Mesendoderm (in vitro differentiated cells): ENCODE measurements around the gene LRRN2.
A peak's percentile ranks its signal among the peaks of the same experiment; 100 is the strongest.

Source experiments
- DNase-seq: peaks from one replicate; pipeline ENCODE4 v3.0.0; 2013
- H2AK5ac ChIP-seq: 2 replicates; pipeline ENCODE4 v1.6.1; 2013; ENCODE audit warnings: low read length, inconsistent platforms
- H2BK120ac ChIP-seq: 2 replicates; pipeline ENCODE4 v1.6.1; 2013; ENCODE audit warnings: low read depth, mild to moderate bottlenecking, low read length, moderate library complexity, mixed read lengths
- H2BK15ac ChIP-seq: replicated peaks from 2 replicates; pipeline ENCODE4 v1.6.1; 2013; ENCODE audit warnings: low read depth, mild to moderate bottlenecking, moderate library complexity
- H2BK5ac ChIP-seq: 2 replicates; pipeline ENCODE4 v1.6.1; 2013; ENCODE audit warnings: low read length, inconsistent platforms
- H3K18ac ChIP-seq: 2 replicates; pipeline ENCODE4 v1.6.1; 2013; ENCODE audit warnings: mild to moderate bottlenecking, low read length, mixed read lengths
- H3K23ac ChIP-seq: one replicate; pipeline ENCODE4 v1.6.1; 2013; ENCODE audit warnings: low read length
- H3K27ac ChIP-seq: 2 replicates; pipeline ENCODE4 v1.5.1; 2013; ENCODE audit warnings: low read depth, mild to moderate bottlenecking, inconsistent platforms, low read length, moderate library complexity
- H3K27me3 ChIP-seq: 2 replicates; pipeline ENCODE4 v1.6.1; 2013; ENCODE audit warnings: low read length, control low read depth, mild to moderate bottlenecking, inconsistent platforms; ENCODE audit not compliant: insufficient read depth, poor library complexity
- H3K36me3 ChIP-seq: 2 replicates; pipeline ENCODE4 v1.6.1; 2013; ENCODE audit warnings: low read length, inconsistent platforms; ENCODE audit not compliant: control insufficient read depth, insufficient read depth
- H3K4ac ChIP-seq: one replicate; pipeline ENCODE4 v1.6.1; 2013; ENCODE audit warnings: low read depth, mild to moderate bottlenecking, low read length, moderate library complexity
- H3K4me1 ChIP-seq: 2 replicates; pipeline ENCODE4 v1.6.1; 2013; ENCODE audit warnings: low read depth, low read length, inconsistent platforms; ENCODE audit not compliant: control insufficient read depth
- H3K4me2 ChIP-seq: 2 replicates; pipeline ENCODE4 v1.6.1; 2013; ENCODE audit warnings: low read length
- H3K4me3 ChIP-seq: 2 replicates; pipeline ENCODE4 v1.5.1; 2013; ENCODE audit warnings: mild to moderate bottlenecking, low read length
- H3K56ac ChIP-seq: one replicate; pipeline ENCODE4 v1.6.1; 2013; ENCODE audit warnings: low read length
- H3K79me1 ChIP-seq: 2 replicates; pipeline ENCODE4 v1.6.1; 2013; ENCODE audit warnings: low read length, inconsistent platforms
- H3K79me2 ChIP-seq: 2 replicates; pipeline ENCODE4 v1.6.1; 2013; ENCODE audit warnings: mild to moderate bottlenecking, low read length; ENCODE audit not compliant: control insufficient read depth, insufficient read depth
- H3K9ac ChIP-seq: 2 replicates; pipeline ENCODE4 v1.6.1; 2013; ENCODE audit warnings: low read length, inconsistent platforms
- H4K5ac ChIP-seq: one replicate; pipeline ENCODE4 v1.6.1; 2013; ENCODE audit warnings: low read length
- H4K8ac ChIP-seq: one replicate; pipeline ENCODE4 v1.6.1; 2013; ENCODE audit warnings: low read depth, mild to moderate bottlenecking, control low read depth, low read length, moderate library complexity
- WGBS: extraction: QIAGEN DNeasy Blood & Tissue Kit; methylation state at CpG from one replicate; pipeline ENCODE4 v1.1.7; 2013; ENCODE audit warnings: low lambda C conversion rate, missing lambda C conversion rate; ENCODE audit not compliant: insufficient coverage; ENCODE audit errors: extremely low coverage; 5-methylcytosine and 5-hydroxymethylcytosine counted together

Gene LRRN2

GRCh38 chr1:204598319-204598969, 87.1 kb downstream of the LRRN2 start:
- Histone ChIP-seq H3K4me3 (no peak overlapping the region), H3K9ac (no peak overlapping the region), H3K56ac (no peak overlapping the region), H3K79me2 (no peaks in the 10 kb centered on the region), H3K4ac (no peak overlapping the region), H2BK120ac (no peak overlapping the region), H3K23ac (no peak overlapping the region), H3K18ac (no peak overlapping the region), H4K8ac (no peak overlapping the region), H2BK15ac (no peak overlapping the region), H3K79me1 (no peaks in the 10 kb centered on the region), H3K4me2 (no peak overlapping the region), H3K27ac (no peak overlapping the region), H4K5ac (no peak overlapping the region), H3K27me3 (no peaks in the 10 kb centered on the region), H2BK5ac (no peak overlapping the region), H2AK5ac (no peak overlapping the region), H3K36me3 (no peaks in the 10 kb centered on the region), H3K4me1 (no peaks in the 10 kb centered on the region)
- no CpG with 5 or more reads among the region's 4 CpGs for WGBS
- no peak for DNase-seq

- H4K8ac ChIP-seq = no peak overlapping the region
- H2AK5ac ChIP-seq = no peak overlapping the region
- no peak overlapping the region for H2BK15ac ChIP-seq
- H3K4me3 ChIP-seq = no peak overlapping the region
- no peak overlapping the region for H3K56ac ChIP-seq
- H3K18ac ChIP-seq = no peak overlapping the region
- no peak for DNase-seq
- H3K4me1 ChIP-seq = no peaks in the 10 kb centered on the region
- no peaks in the 10 kb centered on the region for H3K79me1 ChIP-seq
- H3K9ac ChIP-seq = no peak overlapping the region
- H3K27me3 ChIP-seq = no peaks in the 10 kb centered on the region
- no peak overlapping the region for H3K27ac ChIP-seq
- no peak overlapping the region for H2BK120ac ChIP-seq
- no peaks in the 10 kb centered on the region for H3K79me2 ChIP-seq
- no peak overlapping the region for H2BK5ac ChIP-seq
- no peak overlapping the region for H3K4ac ChIP-seq
- WGBS = no CpG with 5 or more reads among the region's 10 CpGs
- H4K5ac ChIP-seq = no peak overlapping the region
- H3K23ac ChIP-seq = no peak overlapping the region
- H3K36me3 ChIP-seq = no peaks in the 10 kb centered on the region
- H3K4me2 ChIP-seq = no peak overlapping the region
Observed at GRCh38 chr1:204592246-204592948, 93.1 kb downstream of the LRRN2 start.

- no peak for DNase-seq
- H2AK5ac ChIP-seq = no peak overlapping the region
- H3K27me3 ChIP-seq = no peaks in the 10 kb centered on the region
- no peak overlapping the region for H3K4me3 ChIP-seq
- no peak overlapping the region for H2BK15ac ChIP-seq
- no peak overlapping the region for H3K9ac ChIP-seq
- H3K18ac ChIP-seq = no peak overlapping the region
- H2BK120ac ChIP-seq = no peak overlapping the region
- H4K8ac ChIP-seq = no peak overlapping the region
- no peaks in the 10 kb centered on the region for H3K4me1 ChIP-seq
- no peak overlapping the region for H3K4ac ChIP-seq
- no peak overlapping the region for H2BK5ac ChIP-seq
- H3K36me3 ChIP-seq = no peaks in the 10 kb centered on the region
- no peaks in the 10 kb centered on the region for H3K79me1 ChIP-seq
- no peak overlapping the region for H3K23ac ChIP-seq
- no peaks in the 10 kb centered on the region for H3K79me2 ChIP-seq
- H4K5ac ChIP-seq = no peak overlapping the region
- no CpG with 5 or more reads among the region's 3 CpGs for WGBS
- H3K4me2 ChIP-seq = no peak overlapping the region
- H3K27ac ChIP-seq = no peak overlapping the region
- H3K56ac ChIP-seq = no peak overlapping the region
Observed at GRCh38 chr1:204591473-204592090, 94.0 kb downstream of the LRRN2 start.

GRCh38 chr1:204589409-204590038, 96.0 kb downstream of the LRRN2 start:
- Histone ChIP-seq H3K79me2 (no peaks in the 10 kb centered on the region), H3K4me3 (no peak overlapping the region), H4K8ac (no peak overlapping the region), H3K23ac (no peak overlapping the region), H2BK120ac (no peak overlapping the region), H2AK5ac (no peak overlapping the region), H4K5ac (no peak overlapping the region), H2BK15ac (no peak overlapping the region), H3K4me1 (peaks cover 3% of the 10 kb centered on the region), H3K4me2 (no peak overlapping the region), H3K18ac (no peak overlapping the region), H3K9ac (no peak overlapping the region), H3K36me3 (no peaks in the 10 kb centered on the region), H3K79me1 (no peaks in the 10 kb centered on the region), H3K56ac (no peak overlapping the region), H3K27ac (no peak overlapping the region), H3K27me3 (no peaks in the 10 kb centered on the region), H2BK5ac (no peak overlapping the region), H3K4ac (no peak overlapping the region)
- DNase-seq = no peak
- WGBS = no CpG with 5 or more reads among the region's 8 CpGs

- no peak overlapping the region for H2BK15ac ChIP-seq
- H3K27me3 ChIP-seq = no peaks in the 10 kb centered on the region
- no peak overlapping the region for H3K23ac ChIP-seq
- no peak overlapping the region for H3K4me3 ChIP-seq
- no peak overlapping the region for H3K18ac ChIP-seq
- no peak overlapping the region for H3K4me2 ChIP-seq
- no CpG with 5 or more reads among the region's 5 CpGs for WGBS
- no peaks in the 10 kb centered on the region for H3K79me2 ChIP-seq
- H2BK120ac ChIP-seq = no peak overlapping the region
- H3K9ac ChIP-seq = no peak overlapping the region
- H3K4ac ChIP-seq = no peak overlapping the region
- no peak overlapping the region for H3K56ac ChIP-seq
- no peak overlapping the region for H2BK5ac ChIP-seq
- H2AK5ac ChIP-seq = no peak overlapping the region
- no peaks in the 10 kb centered on the region for H3K79me1 ChIP-seq
- H3K4me1 ChIP-seq = peaks cover 3% of the 10 kb centered on the region
- no peak overlapping the region for H4K5ac ChIP-seq
- H3K27ac ChIP-seq = no peak overlapping the region
- no peak overlapping the region for H4K8ac ChIP-seq
- DNase-seq = peak; percentile 50
- no peaks in the 10 kb centered on the region for H3K36me3 ChIP-seq
Observed at GRCh38 chr1:204588826-204589225, 96.7 kb downstream of the LRRN2 start.
